Glutamatergic neuron (in vitro differentiated cells): ENCODE results near the gene LIMS1. TPM values are rescaled to one million over a fixed set of nuclear protein-coding genes. Genes with fewer than 3 reads are reported as not detected.
"Not testable (repeated sequence)": the region's sequence is repeated elsewhere in the genome, so short reads cannot be mapped to it uniquely, and the experiment has no call there.

ENCODE experiments used
- DNase-seq: peaks from one replicate; pipeline ENCODE4 v3.0.0; 2022
- H3K27ac Mint-ChIP-seq: one replicate; pipeline ENCODE4 v1.8.0; 2020; ENCODE audit warnings: mild to moderate bottlenecking, mixed read lengths, inconsistent platforms; ENCODE audit not compliant: unreplicated experiment
- H3K27me3 Mint-ChIP-seq: one replicate; pipeline ENCODE4 v1.8.0; 2020; ENCODE audit warnings: mild to moderate bottlenecking, moderate library complexity, mixed read lengths, inconsistent platforms; ENCODE audit not compliant: unreplicated experiment
- H3K36me3 Mint-ChIP-seq: one replicate; pipeline ENCODE4 v1.8.0; 2020; ENCODE audit warnings: mild to moderate bottlenecking, mixed read lengths, inconsistent platforms; ENCODE audit not compliant: unreplicated experiment
- H3K4me1 Mint-ChIP-seq: one replicate; pipeline ENCODE4 v1.8.0; 2020; ENCODE audit warnings: mild to moderate bottlenecking, low read depth, mixed read lengths, inconsistent platforms; ENCODE audit not compliant: unreplicated experiment
- H3K4me3 Mint-ChIP-seq: one replicate; pipeline ENCODE4 v1.8.0; 2020; ENCODE audit warnings: mild to moderate bottlenecking, mixed read lengths, inconsistent platforms; ENCODE audit not compliant: unreplicated experiment
- H3K9me3 Mint-ChIP-seq: one replicate; pipeline ENCODE4 v1.8.0; 2020; ENCODE audit warnings: mild to moderate bottlenecking, moderate library complexity, mixed read lengths, inconsistent platforms; ENCODE audit not compliant: unreplicated experiment
- total RNA-seq: library from RNA; stranded (reverse); fragmentation: NEBNext Ultra II Directional; extraction: Animal tissue kit (Norgen Biotek cat#: 25700); gene quantifications from one replicate; pipeline ENCODE4 v1.2.1, GENCODE V29; 2021; ENCODE audit not compliant: unreplicated experiment
- TF ChIP-seq, protein P1 (sequence below): fragments of 200-600 bp; sonication (generic); IDR thresholded peaks from one replicate; pipeline ENCODE4 v1.5.0; 2021; ENCODE audit not compliant: partially characterized antibody, unreplicated experiment

The LIMS1 gene
- total RNA-seq, 1 donor from 2014 or later = 18.5 TPM

DNA sequence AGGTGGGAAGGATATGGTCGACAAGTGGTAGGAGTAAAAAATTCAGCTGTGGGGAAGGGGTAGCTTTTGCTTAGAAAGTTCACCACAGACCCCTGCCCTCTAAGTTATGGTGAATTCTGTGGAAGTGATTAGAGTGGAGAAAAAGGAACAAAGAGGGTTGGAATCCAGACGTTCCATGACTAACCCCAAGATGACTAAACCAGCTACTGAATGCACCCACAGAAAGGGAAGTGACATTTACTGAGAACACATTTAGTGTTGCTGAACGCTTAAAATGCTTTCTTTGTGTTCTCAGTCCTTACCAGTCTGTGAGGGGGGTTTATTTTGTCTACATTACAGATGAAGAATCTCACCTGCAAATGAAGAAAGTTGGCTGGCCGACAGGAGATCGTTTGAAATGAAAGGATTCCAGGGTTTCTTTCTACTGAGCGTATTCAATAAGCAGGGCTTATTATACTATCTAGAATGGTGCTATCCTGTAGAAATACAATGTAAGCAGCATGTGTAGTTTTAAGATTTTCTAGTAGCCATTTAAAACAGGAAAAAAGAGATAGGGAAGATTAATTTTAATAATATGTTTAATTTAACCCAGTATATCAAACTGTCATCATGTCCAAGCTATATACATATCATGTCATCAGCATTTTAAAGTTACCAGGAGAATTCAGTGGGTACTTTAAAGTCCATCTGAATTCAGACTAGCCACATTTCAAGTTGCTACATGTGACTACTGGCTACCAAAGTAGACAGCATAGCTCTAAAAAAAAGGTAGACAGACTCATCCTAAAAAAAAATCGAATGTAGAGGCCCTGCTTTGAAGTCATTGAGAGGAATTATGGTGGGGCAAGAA, 60.1 kb downstream of the LIMS1 start:
- Mint-ChIP-seq H3K4me3 (no peak overlapping the region), H3K4me1 (peaks cover 8% of the 10 kb centered on the region), H3K9me3 (no peaks in the 10 kb centered on the region), H3K27ac (no peak overlapping the region), H3K36me3 (no peaks in the 10 kb centered on the region), H3K27me3 (peaks cover 5% of the 10 kb centered on the region)
- TF ChIP-seq, protein P1, sequence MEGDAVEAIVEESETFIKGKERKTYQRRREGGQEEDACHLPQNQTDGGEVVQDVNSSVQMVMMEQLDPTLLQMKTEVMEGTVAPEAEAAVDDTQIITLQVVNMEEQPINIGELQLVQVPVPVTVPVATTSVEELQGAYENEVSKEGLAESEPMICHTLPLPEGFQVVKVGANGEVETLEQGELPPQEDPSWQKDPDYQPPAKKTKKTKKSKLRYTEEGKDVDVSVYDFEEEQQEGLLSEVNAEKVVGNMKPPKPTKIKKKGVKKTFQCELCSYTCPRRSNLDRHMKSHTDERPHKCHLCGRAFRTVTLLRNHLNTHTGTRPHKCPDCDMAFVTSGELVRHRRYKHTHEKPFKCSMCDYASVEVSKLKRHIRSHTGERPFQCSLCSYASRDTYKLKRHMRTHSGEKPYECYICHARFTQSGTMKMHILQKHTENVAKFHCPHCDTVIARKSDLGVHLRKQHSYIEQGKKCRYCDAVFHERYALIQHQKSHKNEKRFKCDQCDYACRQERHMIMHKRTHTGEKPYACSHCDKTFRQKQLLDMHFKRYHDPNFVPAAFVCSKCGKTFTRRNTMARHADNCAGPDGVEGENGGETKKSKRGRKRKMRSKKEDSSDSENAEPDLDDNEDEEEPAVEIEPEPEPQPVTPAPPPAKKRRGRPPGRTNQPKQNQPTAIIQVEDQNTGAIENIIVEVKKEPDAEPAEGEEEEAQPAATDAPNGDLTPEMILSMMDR = no peak
- no peak for DNase-seq

DNA sequence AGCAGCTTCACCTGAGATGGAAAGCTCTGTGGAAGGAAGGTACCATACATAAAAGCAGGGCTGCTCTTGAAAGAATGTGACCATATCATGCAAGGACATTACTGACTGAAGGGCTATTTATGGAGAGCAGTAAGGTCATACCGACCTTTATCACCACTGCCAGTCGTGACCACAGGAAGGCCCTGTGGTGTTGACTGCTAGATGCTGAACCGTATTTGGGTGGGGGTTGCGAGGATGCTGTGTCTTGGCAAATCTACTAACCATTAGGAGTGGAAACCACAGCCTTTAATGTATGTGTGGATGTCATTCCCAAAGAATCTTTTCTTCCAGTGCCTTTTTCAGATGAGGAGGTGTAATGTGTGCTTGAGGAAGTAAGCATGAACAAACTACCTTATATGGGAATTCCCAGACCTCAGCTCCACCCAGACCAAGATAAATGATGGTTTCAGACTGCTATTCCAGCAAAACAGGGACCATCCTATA, 60.8 kb downstream of the LIMS1 start:
- DNase-seq = no peak
- peaks cover 5% of the 10 kb centered on the region for H3K27me3 Mint-ChIP-seq
- H3K4me1 Mint-ChIP-seq = peaks cover 8% of the 10 kb centered on the region
- H3K4me3 Mint-ChIP-seq = no peak overlapping the region
- H3K9me3 Mint-ChIP-seq = no peaks in the 10 kb centered on the region
- TF ChIP-seq, protein P1 = no peak
- H3K27ac Mint-ChIP-seq = no peak overlapping the region
- H3K36me3 Mint-ChIP-seq = no peaks in the 10 kb centered on the region

- H3K36me3 Mint-ChIP-seq, H3K4me1 Mint-ChIP-seq, H3K27me3 Mint-ChIP-seq, H3K9me3 Mint-ChIP-seq, H3K4me3 Mint-ChIP-seq, DNase-seq, H3K27ac Mint-ChIP-seq: not testable (repeated sequence)
These were observed 61.5 kb downstream of the LIMS1 start for GRCh38 chr2:108595771-108596170.

DNA sequence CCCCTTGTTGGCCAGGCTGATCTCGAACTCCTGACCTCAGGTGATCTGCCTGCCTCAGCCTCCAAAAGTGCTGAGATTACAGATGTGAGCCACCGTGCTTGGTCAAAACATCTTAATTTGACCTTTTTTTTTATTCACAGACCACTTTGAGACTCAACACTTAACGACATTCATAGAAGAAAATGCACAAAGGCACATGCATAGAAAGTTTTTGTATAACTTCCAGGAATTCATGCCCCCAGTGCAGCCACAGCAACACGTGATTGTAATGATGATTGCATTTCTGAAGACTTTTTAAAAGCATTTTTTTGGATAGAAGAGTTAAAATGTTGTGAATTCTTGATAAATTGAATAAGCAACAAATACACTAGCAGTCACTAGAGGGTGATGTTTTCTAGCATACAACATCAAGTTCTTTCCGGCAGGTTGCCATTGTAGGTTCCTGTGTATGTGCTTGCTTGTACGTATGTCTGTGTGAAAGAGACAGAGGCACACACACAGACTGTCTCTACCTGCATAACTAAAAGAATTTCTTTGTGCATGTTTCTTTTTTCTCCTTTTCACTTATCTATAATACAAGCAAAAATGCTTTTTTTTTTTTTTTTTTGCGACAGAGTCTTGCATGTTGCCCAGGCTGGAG, 63.0 kb downstream of the LIMS1 start:
- not testable (repeated sequence) for H3K4me3 Mint-ChIP-seq, H3K27ac Mint-ChIP-seq, DNase-seq, H3K9me3 Mint-ChIP-seq, H3K36me3 Mint-ChIP-seq, H3K4me1 Mint-ChIP-seq, H3K27me3 Mint-ChIP-seq

DNA sequence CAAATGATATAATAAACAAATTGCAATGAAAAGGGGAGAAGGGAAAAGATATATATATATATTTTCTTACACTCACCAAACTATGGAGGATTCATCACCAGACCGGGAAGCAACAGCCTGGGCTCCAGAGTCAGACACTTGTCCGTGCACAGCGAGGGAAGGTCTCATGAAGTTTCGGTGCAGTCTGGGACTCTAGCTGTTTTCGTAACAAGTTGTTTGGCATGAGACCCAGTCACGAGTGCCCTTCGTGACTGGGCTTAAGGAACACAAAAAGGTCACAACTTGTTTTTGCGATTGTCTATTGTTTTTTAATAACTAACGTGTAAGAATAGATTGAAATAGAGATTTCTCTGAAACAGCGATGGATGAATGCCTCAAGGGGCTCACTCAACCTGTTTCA, 66.9 kb downstream of the LIMS1 start:
- not testable (repeated sequence) for H3K9me3 Mint-ChIP-seq, H3K27me3 Mint-ChIP-seq, H3K4me3 Mint-ChIP-seq, H3K27ac Mint-ChIP-seq, H3K4me1 Mint-ChIP-seq, DNase-seq, H3K36me3 Mint-ChIP-seq

GRCh38 chr2:108602422-108602821, 68.2 kb downstream of the LIMS1 start:
- Mint-ChIP-seq H3K36me3 (no peaks in the 10 kb centered on the region), H3K27ac (no peak overlapping the region), H3K27me3 (peaks cover 5% of the 10 kb centered on the region), H3K4me1 (peaks cover 8% of the 10 kb centered on the region), H3K4me3 (no peak overlapping the region), H3K9me3 (no peaks in the 10 kb centered on the region)
- TF ChIP-seq, protein P1 = no peak
- DNase-seq = no peak
